Cardiac fibroblast (primary cell): ENCODE results near the gene PANK4.

Experiments
- DNase-seq, 2 donors: peaks; one replicate each; pipeline versions ENCODE4 v3.0.0 to v3.0.0-alpha.2; 2010; ENCODE audit warnings: low read depth in 2 of 2
- H3K4me3 ChIP-seq, 2 donors: replicated peaks in 1 of 2; 1 replicate in 1 of 2; 2 replicates in 1 of 2; pipeline ENCODE4 v1.5.1; 2011; ENCODE audit warnings: low read depth in 2 of 2, low read length in 2 of 2, mild to moderate bottlenecking in 2 of 2, moderate library complexity in 1 of 2
- TF ChIP-seq, protein P1 (sequence below): IDR thresholded peaks from one replicate; pipeline ENCODE4 v1.5.1; 2011; ENCODE audit warnings: low read depth, mild to moderate bottlenecking, low read length, inconsistent platforms

Gene PANK4

DNA sequence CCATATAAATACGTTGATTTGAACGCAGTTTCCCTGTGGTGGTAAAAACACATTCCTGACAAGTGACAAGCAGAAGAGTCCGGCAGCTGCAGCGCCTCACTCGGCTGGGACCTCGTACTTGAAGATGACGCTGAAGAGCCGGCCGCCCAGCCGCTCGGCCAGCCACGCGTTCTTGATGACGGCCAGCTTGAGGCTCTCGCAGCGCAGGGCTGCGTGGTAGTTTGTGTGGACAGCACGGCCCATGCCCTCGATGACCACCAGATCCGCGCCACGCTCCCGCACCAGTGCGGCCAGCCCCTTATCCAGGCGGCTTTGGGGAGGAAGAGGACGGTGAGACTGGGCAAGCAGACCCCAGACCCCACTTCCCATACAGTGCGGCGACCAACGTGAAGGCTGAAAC is 17.6 kb downstream of the PANK4 start:
- TF ChIP-seq, protein P1, sequence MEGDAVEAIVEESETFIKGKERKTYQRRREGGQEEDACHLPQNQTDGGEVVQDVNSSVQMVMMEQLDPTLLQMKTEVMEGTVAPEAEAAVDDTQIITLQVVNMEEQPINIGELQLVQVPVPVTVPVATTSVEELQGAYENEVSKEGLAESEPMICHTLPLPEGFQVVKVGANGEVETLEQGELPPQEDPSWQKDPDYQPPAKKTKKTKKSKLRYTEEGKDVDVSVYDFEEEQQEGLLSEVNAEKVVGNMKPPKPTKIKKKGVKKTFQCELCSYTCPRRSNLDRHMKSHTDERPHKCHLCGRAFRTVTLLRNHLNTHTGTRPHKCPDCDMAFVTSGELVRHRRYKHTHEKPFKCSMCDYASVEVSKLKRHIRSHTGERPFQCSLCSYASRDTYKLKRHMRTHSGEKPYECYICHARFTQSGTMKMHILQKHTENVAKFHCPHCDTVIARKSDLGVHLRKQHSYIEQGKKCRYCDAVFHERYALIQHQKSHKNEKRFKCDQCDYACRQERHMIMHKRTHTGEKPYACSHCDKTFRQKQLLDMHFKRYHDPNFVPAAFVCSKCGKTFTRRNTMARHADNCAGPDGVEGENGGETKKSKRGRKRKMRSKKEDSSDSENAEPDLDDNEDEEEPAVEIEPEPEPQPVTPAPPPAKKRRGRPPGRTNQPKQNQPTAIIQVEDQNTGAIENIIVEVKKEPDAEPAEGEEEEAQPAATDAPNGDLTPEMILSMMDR, result no peak
- no peak overlapping the region for H3K4me3 ChIP-seq
- DNase-seq, result no peak

DNA sequence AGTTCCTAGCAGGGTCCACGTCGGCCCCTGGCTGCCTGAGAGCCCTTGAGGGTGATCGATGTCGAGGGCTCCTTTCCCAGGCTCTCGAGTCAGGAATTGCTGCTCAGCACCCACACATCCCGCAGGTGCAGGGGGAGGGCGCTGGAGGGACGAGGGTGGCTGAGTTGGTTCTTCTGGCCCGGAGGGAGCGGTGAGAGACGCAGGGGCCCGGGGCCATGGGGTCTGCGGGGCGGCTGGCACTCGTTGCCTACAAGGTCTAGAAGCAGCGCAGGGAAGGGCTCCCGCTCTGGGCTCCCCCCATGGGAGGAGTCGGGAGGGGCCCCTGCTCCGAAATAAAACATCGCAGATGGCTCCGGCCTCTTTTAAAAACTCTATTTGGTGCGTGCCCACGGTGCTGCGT is 18.2 kb downstream of the PANK4 start:
- no peak for DNase-seq
- no peak overlapping the region for H3K4me3 ChIP-seq
- TF ChIP-seq, protein P1, result no peak

DNA sequence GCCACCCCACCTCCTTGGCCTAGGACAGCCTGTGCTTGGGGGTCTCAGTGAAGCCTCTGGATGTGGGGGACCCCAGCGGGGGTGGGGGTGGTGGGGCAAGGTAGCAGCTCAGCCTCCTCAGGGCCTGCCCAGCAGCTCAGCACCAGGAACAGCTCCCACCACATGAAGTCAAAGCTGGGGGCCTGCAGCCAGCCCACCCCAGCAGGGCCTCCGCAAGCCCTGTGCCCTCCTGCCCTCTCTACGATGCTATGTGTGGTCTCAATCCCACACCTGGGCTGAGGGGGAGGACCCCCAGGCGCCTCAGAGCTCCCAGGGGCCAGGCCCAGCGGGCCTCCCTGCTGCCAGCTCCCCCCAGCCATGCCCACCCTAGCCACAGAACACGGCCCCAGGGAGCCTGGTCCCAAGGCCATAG is 18.6 kb downstream of the PANK4 start:
- DNase-seq, result no peak
- TF ChIP-seq, protein P1, result no peak
- no peak overlapping the region for H3K4me3 ChIP-seq

DNA sequence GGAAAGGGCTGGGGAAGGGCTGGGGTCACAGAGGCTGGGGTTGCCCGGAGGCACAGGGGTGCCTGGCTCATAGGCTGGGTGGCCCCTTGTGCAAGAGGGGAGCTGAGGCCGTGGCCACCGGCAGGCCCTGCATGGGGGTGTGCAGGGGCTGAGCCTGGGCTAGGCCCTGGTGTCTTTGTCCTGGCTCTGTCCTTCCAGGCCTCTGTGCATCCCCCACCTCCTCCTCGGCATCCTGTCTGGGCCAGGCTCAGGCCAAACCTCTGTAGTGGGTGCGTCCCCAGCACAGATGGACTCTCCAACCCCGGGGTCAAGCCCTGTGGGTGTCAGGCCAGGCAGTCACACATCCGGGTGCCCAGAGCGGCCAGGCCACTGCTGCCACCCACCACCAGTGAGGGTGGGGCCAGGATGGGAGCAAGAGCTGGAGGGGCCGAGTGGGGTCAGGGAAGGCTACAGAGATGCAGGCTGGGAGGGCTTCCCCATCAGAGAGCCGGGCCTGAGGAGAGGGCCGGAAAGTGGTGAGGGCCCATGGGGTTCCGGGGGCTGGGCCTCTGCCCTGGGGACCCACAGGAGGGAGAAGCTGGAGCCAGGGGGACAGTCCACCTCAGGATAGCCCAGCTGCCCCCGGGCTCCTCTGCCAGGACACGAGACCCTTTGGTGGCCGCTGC is 19.4 kb downstream of the PANK4 start:
- TF ChIP-seq, protein P1, result no peak
- H3K4me3 ChIP-seq, result no peak overlapping the region
- no peak for DNase-seq

DNA sequence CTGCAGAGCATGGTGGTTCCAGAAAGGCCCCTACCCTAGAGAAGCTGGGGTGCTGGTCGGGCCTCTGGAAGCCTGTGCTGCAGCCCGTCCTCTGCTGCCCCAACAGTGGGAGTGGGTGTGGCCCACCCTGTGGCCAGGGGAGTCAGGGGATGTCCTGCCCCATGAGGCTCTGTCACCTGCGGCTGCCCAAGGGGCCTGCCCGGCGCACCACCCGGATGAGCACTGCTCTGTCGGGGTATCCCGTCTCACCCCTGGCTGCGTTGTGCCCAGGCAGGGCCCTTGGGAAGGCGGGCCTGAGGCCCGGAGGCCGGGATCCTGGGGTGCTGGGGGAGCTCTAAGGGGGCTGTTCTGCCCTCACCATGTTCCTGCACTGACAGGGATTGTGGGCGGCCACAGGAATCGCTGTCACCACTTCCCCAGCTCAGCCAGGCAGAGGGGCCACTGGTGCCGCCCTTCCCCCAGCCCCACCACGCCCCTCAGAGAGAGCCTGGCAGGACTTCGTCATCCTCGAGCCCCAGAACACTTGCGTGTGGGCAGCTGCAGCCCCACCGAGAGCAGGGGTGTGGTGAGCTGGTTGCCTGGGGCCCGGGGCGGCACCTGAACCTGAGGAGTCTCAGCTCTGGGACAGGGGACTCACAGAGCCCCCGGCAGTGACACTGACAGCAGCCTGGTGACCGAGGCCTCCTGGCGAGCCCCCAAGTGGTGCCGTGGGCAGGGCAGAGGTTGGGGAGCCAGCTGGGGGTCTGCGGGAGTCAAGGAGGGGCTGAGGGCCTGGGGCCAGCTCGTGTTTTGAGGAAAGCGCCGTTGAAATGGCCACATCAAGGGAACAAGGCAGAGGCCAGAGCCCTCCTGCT is 20.2 kb downstream of the PANK4 start:
- H3K4me3 ChIP-seq, result no peak overlapping the region
- no peak for DNase-seq
- TF ChIP-seq, protein P1, result no peak

DNA sequence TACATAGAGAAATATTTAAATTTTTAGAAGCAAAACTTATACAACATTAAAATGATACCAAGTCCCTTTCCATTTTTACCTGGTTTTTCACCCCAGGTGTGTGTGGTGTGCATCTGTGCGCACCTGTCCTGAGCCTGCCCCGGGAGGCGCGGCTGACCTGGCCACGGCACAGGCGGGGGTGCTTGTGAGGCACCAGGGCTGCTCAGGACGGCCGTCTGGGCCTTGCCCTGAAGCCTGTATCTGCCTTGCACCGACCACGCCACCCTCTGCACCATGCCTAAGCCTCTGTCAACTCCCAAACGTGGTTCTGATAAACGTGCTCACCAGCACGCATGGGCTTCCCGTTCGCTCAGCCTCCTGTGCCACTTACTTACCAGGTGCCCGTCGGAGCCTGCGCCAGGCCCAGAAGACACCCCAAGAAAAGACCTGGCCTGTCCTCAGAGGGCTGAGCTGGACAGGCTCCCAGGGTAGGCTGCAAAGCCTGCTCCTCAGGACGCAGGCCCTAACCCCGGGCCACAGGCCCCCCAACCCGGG is 20.9 kb downstream of the PANK4 start:
- DNase-seq, result no peak
- H3K4me3 ChIP-seq, result no peak overlapping the region
- TF ChIP-seq, protein P1, result no peak
